A673 (cell line): Measurements from ENCODE around the gene HERC2.

Source experiments
- EZH2 ChIP-seq: fragments of 200-600 bp; sonication (generic); IDR thresholded peaks from 2 replicates; pipeline ENCODE4 v1.6.1; 2017; ENCODE audit warnings: borderline replicate concordance, low read depth, mild to moderate bottlenecking, mixed read lengths, antibody characterized with exemption, low read length; ENCODE audit not compliant: poor library complexity, severe bottlenecking
- TF ChIP-seq, protein P1 (sequence below): fragments of 300-800, 200-600 bp; sonication (generic); conservative IDR thresholded peaks from 2 replicates; pipeline ENCODE4 v1.5.1; 2017; ENCODE audit warnings: low read depth, mild to moderate bottlenecking, antibody characterized with exemption, low read length, moderate library complexity, mixed read lengths

DNA sequence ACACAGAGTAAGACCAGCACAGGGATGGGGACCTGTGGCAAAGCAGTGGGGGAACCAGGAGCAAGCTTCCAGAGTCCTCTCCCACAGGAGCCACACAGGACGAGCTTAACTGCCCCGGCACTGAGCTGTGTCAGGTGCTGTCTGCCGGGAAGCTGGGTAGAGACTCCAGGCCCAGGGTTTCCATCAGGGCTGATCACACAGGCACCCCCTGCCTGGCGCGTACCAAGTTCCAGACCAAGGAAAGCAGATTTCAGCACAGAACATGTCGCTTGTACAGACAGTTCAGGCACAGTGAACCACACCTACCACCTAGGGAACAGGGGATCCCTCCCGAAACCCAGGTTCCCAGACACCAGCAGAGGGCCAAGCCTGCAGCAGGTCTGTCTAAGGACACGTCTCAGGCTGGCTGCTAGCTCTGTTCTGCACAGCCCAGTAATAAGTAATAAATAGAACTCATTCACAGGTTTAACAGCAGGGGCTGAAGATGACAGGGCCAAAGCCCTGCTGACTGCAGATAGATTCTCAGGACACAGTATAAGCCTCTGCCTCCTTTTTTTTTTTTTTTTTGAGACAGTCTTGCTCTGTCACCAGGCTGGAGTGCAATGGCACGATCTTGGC, 192.6 kb downstream of the HERC2 start:
- TF ChIP-seq, protein P1, sequence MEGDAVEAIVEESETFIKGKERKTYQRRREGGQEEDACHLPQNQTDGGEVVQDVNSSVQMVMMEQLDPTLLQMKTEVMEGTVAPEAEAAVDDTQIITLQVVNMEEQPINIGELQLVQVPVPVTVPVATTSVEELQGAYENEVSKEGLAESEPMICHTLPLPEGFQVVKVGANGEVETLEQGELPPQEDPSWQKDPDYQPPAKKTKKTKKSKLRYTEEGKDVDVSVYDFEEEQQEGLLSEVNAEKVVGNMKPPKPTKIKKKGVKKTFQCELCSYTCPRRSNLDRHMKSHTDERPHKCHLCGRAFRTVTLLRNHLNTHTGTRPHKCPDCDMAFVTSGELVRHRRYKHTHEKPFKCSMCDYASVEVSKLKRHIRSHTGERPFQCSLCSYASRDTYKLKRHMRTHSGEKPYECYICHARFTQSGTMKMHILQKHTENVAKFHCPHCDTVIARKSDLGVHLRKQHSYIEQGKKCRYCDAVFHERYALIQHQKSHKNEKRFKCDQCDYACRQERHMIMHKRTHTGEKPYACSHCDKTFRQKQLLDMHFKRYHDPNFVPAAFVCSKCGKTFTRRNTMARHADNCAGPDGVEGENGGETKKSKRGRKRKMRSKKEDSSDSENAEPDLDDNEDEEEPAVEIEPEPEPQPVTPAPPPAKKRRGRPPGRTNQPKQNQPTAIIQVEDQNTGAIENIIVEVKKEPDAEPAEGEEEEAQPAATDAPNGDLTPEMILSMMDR = no peak
- no peak for TF ChIP-seq EZH2
